Suprapubic skin (tissue), 4 donors: ENCODE results near the gene JUP. TPM values are rescaled to one million over a fixed set of nuclear protein-coding genes. Genes with fewer than 3 reads are reported as not detected.

Source experiments
- DNase-seq, 2 donors: peaks; one replicate each; pipeline ENCODE4 v3.0.0-alpha.2; 2019; ENCODE audit warnings: low spot score in 2 of 2
- H3K27ac ChIP-seq: fragments of 200-600 bp; sonication (generic); one replicate; pipeline ENCODE4 v1.5.1; 2019
- H3K27me3 ChIP-seq: fragments of 200-600 bp; sonication (generic); one replicate; pipeline ENCODE4 v1.5.1; 2019
- H3K36me3 ChIP-seq: fragments of 200-600 bp; sonication (generic); one replicate; pipeline ENCODE4 v1.5.1; 2019
- H3K4me1 ChIP-seq: fragments of 200-600 bp; sonication (generic); one replicate; pipeline ENCODE4 v1.5.1; 2019
- H3K4me3 ChIP-seq: fragments of 200-600 bp; sonication (generic); one replicate; pipeline ENCODE4 v1.5.1; 2019; ENCODE audit warnings: mild to moderate bottlenecking
- H3K9me3 ChIP-seq: fragments of 200-600 bp; sonication (generic); one replicate; pipeline ENCODE4 v1.5.1; 2019
- EP300 ChIP-seq: sonication (generic); formaldehyde crosslinking; IDR thresholded peaks from one replicate; pipeline ENCODE4 v1.6.1; 2017; ENCODE audit warnings: antibody characterized with exemption
- POLR2A ChIP-seq, 2 donors: fragments of 450-650 bp; IDR thresholded peaks; one replicate each; pipeline ENCODE4 v1.6.1; 2017; ENCODE audit warnings: antibody characterized with exemption in 2 of 2, mild to moderate bottlenecking in 2 of 2, moderate library complexity in 2 of 2
- POLR2AphosphoS5 ChIP-seq, 3 donors: sonication (generic); formaldehyde crosslinking; IDR thresholded peaks; one replicate each; pipeline ENCODE4 v1.6.1; 2017; ENCODE audit warnings: antibody characterized with exemption in 3 of 3
- WGBS: methylation state at CpG from one replicate; pipeline ENCODE4 v1.1.5; 2018; 5-methylcytosine and 5-hydroxymethylcytosine counted together
- total RNA-seq, 4 donors: library from RNA; depleted of rRNA; stranded (reverse); fragments of >200 nt; gene quantifications; one replicate each; pipeline ENCODE4 v1.1.0, GENCODE V29; 2016
- TF ChIP-seq, protein P1 (sequence below), 2 donors: fragments of 200-600 bp in 1 of 2; fragments of 450-650 bp in 1 of 2; sonication (generic) in 1 of 2; IDR thresholded peaks; one replicate each; pipeline ENCODE4 v1.5.1; 2016 to 2019; ENCODE audit warnings: antibody characterized with exemption in 2 of 2, mild to moderate bottlenecking in 1 of 2, moderate library complexity in 1 of 2

Gene JUP
- total RNA-seq, 4 donors from 2014 or later: 1,107 to 2,369 (median 1,992) TPM

GRCh38 chr17:41785091-41785858, 1.2 kb downstream of the JUP start:
- Histone ChIP-seq H3K27me3 (no peaks in the 10 kb centered on the region), H3K9me3 (no peaks in the 10 kb centered on the region), H3K4me3 (peak overlapping the region; percentile 97), H3K36me3 (no peaks in the 10 kb centered on the region), H3K27ac (peak overlapping the region; percentile 100), H3K4me1 (peaks cover 80% of the 10 kb centered on the region)
- DNase-seq: no peak
- WGBS: 12% methylated on average over 13 of the region's 13 CpGs
- TF ChIP-seq POLR2AphosphoS5 (IDR thresholded peaks at IDR 0.05) (no peak), POLR2A (IDR thresholded peaks at IDR 0.05) (no peak), EP300 (no peak)
- TF ChIP-seq, protein P1, sequence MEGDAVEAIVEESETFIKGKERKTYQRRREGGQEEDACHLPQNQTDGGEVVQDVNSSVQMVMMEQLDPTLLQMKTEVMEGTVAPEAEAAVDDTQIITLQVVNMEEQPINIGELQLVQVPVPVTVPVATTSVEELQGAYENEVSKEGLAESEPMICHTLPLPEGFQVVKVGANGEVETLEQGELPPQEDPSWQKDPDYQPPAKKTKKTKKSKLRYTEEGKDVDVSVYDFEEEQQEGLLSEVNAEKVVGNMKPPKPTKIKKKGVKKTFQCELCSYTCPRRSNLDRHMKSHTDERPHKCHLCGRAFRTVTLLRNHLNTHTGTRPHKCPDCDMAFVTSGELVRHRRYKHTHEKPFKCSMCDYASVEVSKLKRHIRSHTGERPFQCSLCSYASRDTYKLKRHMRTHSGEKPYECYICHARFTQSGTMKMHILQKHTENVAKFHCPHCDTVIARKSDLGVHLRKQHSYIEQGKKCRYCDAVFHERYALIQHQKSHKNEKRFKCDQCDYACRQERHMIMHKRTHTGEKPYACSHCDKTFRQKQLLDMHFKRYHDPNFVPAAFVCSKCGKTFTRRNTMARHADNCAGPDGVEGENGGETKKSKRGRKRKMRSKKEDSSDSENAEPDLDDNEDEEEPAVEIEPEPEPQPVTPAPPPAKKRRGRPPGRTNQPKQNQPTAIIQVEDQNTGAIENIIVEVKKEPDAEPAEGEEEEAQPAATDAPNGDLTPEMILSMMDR (IDR thresholded peaks at IDR 0.05): no peak

DNA sequence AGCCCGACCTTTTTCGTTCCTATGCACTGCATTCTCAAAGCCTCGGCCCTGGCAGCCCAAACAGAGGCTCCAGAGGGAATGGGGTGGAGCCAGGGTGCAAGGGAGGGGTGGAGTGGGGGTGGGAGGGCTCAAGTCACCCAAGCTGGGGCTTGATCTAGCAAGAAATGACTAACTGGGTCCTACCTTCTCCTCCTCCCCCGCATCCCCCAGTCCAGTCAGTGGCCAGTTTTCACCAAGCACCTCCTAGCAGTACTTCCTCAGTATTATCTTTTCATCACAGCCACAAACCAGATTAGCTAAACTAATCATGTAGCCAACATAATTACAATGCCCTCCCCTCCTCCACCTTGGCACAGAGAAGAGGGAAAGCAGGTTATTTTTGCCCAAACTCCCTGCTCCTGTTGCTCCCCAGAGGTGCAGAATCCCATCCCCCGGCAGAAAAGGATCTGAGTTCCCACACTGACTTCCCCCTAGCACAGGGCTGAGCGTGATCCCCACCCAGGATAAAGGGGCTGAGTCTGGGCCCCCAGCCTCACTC, 2.2 kb downstream of the JUP start:
- H3K9me3 ChIP-seq: no peaks in the 10 kb centered on the region
- no peak for DNase-seq
- 27% methylated on average over 6 of the region's 6 CpGs for WGBS
- H3K4me1 ChIP-seq: peaks cover 80% of the 10 kb centered on the region
- peak overlapping the region; percentile 97 for H3K4me3 ChIP-seq
- TF ChIP-seq EP300: no peak
- no peak for TF ChIP-seq POLR2AphosphoS5 (IDR thresholded peaks at IDR 0.05)
- TF ChIP-seq, protein P1 (IDR thresholded peaks at IDR 0.05): no peak
- TF ChIP-seq POLR2A (IDR thresholded peaks at IDR 0.05): no peak
- no peaks in the 10 kb centered on the region for H3K27me3 ChIP-seq
- no peaks in the 10 kb centered on the region for H3K36me3 ChIP-seq
- peak overlapping the region; percentile 100 for H3K27ac ChIP-seq

DNA sequence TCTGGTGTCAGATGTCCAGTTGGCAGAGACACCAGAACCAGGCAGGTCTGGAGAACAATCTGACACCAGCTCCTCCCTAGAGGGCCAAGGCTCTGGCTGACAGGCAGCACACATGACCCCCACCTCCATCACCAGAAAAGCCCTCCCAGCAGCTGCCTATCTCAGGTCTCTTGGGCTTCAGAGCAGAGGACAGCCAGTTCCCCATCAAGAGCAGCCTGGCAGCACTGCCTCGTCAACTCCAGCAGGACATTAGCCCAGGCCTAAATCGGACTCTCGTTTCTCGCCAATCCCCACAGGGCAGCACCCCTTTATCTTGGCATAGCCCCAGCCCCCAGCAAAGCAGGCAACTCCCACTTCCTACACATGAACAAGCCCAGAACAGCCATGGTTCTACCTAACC, 4.4 kb downstream of the JUP start:
- no peaks in the 10 kb centered on the region for H3K9me3 ChIP-seq
- 24% methylated on average over 4 of the region's 4 CpGs for WGBS
- H3K27me3 ChIP-seq: no peaks in the 10 kb centered on the region
- no peak for TF ChIP-seq POLR2A (IDR thresholded peaks at IDR 0.05)
- no peak for TF ChIP-seq EP300
- H3K4me1 ChIP-seq: peaks cover 81% of the 10 kb centered on the region
- no peaks in the 10 kb centered on the region for H3K36me3 ChIP-seq
- peak overlapping the region; percentile 100 for H3K27ac ChIP-seq
- no peak for DNase-seq
- H3K4me3 ChIP-seq: peak overlapping the region; percentile 97

DNA sequence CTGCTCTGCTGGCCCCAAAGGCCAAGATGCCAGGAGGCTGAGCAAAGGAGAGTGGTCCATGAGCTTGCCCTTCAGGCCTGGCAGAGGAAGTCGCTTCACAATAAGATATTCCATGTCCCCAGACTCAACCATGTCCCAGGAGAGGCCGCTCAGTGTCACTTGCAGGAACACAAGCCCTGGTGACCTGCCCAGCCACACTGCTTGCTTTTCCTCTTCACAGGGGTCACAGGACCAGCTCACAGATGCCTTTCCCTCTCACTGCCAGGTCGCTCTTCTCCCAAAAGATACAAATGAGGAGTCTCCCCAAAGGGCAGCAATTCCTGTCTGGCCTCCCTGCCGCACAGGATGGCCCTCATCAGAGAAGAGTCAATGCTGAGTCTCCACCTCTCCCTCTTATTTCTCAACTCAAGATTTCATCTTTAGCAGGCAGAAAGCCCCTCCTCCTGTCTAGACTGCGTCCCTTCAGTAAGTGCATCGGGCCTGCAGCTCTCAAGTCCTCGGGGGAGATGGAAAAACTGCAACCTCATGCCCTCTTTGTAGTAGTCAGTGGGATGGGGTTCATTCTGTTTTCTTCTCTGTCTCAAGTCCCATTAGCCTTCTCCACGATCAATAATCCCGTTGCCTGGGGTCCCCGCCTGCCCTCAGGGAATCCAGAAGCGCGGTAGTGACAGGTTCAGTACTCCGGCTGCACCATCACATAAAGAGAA, 5.0 kb downstream of the JUP start:
- Histone ChIP-seq H3K9me3 (no peaks in the 10 kb centered on the region), H3K4me3 (peak overlapping the region; percentile 97), H3K36me3 (peaks cover 3% of the 10 kb centered on the region), H3K27ac (peak overlapping the region; percentile 100), H3K4me1 (peaks cover 85% of the 10 kb centered on the region), H3K27me3 (no peaks in the 10 kb centered on the region)
- WGBS: 59% methylated on average over 13 of the region's 13 CpGs
- TF ChIP-seq EP300 (no peak), POLR2A (IDR thresholded peaks at IDR 0.05) (no peak), POLR2AphosphoS5 (IDR thresholded peaks at IDR 0.05) (no peak)
- TF ChIP-seq, protein P1 (IDR thresholded peaks at IDR 0.05): no peak
- DNase-seq: no peak

DNA sequence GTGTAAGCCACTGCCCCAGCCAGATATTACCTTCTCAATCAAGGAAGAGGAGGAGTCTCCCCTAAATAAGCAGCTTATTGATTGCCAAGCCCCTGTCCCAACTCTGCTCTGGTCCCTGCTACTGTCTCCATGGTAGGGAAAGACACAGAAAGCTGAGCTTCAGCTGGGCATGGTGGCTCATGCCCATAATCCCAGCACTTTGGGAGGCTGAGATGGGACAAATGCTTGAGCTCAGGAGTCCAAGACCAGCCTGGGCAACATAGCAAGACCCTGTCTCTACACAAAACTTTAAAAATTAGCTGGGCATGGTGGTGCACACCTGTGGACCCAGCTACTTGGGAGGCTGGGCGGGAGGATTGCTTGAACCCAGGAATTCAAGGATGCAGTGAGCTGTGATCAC, 6.6 kb downstream of the JUP start:
- Histone ChIP-seq H3K4me1 (peaks cover 95% of the 10 kb centered on the region), H3K27ac (no peak overlapping the region), H3K4me3 (no peak overlapping the region), H3K9me3 (no peaks in the 10 kb centered on the region), H3K36me3 (peaks cover 12% of the 10 kb centered on the region), H3K27me3 (no peaks in the 10 kb centered on the region)
- TF ChIP-seq POLR2A (IDR thresholded peaks at IDR 0.05) (no peak), POLR2AphosphoS5 (IDR thresholded peaks at IDR 0.05) (no peak), EP300 (no peak)
- TF ChIP-seq, protein P1 (IDR thresholded peaks at IDR 0.05): no peak
- WGBS: 88% methylated on average over 1 of the region's 1 CpG
- no peak for DNase-seq
